ENCODE data around the gene NAMPT.
"Not testable (repeated sequence)": the region's sequence is repeated elsewhere in the genome, so short reads cannot be mapped to it uniquely, and the experiment has no call there.

Gene NAMPT

DNA sequence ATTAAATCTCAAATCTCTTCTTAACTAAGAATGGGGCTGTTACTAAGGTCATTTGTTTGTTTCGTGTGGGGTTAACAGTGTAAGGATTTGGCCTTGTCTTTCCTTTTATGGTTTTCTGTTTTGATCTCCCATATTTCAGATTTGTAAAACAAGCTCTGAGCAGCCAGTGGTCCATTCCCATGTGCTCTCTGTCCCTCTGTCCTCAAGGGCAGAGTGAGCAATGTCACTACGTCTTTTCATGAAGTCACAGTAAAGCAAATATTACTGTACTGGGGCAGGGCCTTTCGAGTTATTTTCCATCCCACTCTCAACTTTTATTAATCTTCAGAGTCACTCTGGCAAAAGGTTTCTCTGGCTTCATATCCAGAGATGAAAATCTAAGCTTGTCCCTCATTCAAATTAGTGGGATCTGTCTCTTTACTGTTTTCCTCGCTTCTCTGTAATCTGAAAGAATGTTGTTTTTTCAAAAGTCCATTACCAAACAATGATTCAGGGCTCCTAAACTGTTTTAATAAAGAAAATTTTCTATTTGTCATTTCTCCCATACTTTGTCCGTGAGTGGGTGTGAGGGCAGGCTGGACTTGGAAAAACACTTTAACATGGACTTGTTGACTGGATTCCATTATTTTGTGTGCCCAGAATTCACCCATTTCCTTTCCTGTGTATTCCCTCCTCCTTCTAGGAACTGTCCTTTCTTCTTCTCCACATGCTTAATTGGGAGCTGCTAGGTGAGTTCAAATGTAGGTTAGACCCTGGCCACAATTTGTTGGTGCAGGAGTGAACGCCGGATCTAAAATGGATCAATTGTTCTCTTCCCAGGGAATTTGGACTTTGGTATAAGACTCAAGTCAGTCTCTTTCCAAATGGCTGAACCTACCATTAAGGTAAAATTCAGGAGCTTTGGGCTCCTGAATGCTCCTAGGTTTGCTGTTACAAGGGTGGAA is 42.1 kb upstream of the NAMPT start:
- H3K4me3 ChIP-seq (ENCODE audit: low read length): no peak overlapping the region
- DNase-seq (ENCODE audit: low read depth): no peak
- TF ChIP-seq, protein P1, sequence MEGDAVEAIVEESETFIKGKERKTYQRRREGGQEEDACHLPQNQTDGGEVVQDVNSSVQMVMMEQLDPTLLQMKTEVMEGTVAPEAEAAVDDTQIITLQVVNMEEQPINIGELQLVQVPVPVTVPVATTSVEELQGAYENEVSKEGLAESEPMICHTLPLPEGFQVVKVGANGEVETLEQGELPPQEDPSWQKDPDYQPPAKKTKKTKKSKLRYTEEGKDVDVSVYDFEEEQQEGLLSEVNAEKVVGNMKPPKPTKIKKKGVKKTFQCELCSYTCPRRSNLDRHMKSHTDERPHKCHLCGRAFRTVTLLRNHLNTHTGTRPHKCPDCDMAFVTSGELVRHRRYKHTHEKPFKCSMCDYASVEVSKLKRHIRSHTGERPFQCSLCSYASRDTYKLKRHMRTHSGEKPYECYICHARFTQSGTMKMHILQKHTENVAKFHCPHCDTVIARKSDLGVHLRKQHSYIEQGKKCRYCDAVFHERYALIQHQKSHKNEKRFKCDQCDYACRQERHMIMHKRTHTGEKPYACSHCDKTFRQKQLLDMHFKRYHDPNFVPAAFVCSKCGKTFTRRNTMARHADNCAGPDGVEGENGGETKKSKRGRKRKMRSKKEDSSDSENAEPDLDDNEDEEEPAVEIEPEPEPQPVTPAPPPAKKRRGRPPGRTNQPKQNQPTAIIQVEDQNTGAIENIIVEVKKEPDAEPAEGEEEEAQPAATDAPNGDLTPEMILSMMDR (conservative IDR thresholded peaks at IDR 0.05; ENCODE audit: low read depth, low read length): no peak

DNA sequence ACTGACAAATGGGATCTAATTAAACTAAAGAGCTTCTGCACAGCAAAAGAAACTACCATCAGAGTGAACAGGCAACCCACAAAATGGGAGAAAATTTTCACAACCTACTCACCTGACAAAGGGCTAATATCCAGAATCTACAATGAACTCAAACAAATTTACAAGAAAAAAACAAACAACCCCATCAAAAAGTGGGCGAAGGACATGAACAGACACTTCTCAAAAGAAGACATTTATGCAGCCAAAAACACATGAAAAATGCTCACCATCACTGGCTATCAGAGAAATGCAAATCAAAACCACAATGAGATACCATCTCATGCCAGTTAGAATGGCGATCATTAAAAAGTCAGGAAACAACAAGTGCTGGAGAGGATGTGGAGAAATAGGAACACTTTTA is 39.7 kb upstream of the NAMPT start:
- not testable (repeated sequence) for H3K4me3 ChIP-seq (ENCODE audit: low read length); DNase-seq (ENCODE audit: low read depth)

- DNase-seq (ENCODE audit: low read depth); H3K4me3 ChIP-seq (ENCODE audit: low read length): not testable (repeated sequence)
Measured at GRCh38 chr7:106320254-106320770, 35.5 kb upstream of the NAMPT start.

DNA sequence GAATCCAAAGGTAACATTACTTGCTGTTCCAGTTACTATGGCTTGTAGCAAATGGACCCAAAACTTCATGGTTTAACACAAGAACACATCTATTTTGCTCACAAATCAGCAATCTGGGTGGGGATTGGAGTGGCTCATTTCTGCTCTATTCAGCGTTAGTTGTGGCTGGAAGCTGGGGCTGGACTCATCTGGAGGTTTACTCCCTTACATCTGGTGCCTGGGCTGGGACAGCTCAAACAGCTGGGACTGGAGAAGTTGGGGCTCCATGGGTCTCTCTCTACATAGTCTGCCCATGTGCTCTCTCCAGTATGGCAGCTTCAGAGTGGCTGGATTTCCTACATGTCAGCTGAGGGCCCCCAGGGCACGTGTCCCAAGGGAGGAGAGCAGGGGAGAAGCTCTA is 33.7 kb upstream of the NAMPT start:
- TF ChIP-seq, protein P1 (conservative IDR thresholded peaks at IDR 0.05; ENCODE audit: low read depth, low read length): no peak
- DNase-seq (ENCODE audit: low read depth): no peak
- no peak overlapping the region for H3K4me3 ChIP-seq (ENCODE audit: low read length)

- TF ChIP-seq, protein P1 (conservative IDR thresholded peaks at IDR 0.05; ENCODE audit: low read depth, low read length): no peak
- H3K4me3 ChIP-seq (ENCODE audit: low read length): no peak overlapping the region
- no peak for DNase-seq (ENCODE audit: low read depth)
Measured at GRCh38 chr7:106317971-106318370, 33.2 kb upstream of the NAMPT start.

GRCh38 chr7:106316947-106317346 is 32.2 kb upstream of the NAMPT start:
- no peak overlapping the region for H3K4me3 ChIP-seq (ENCODE audit: low read length)
- no peak for DNase-seq (ENCODE audit: low read depth)

GRCh38 chr7:106314875-106315274 is 30.1 kb upstream of the NAMPT start:
- no peak for DNase-seq (ENCODE audit: low read depth)
- H3K4me3 ChIP-seq (ENCODE audit: low read length): no peak overlapping the region
- TF ChIP-seq, protein P1 (conservative IDR thresholded peaks at IDR 0.05; ENCODE audit: low read depth, low read length): no peak

More at GRCh38 chr7:106316947-106317346, 32.2 kb upstream of the NAMPT start:
- TF ChIP-seq, protein P1 (conservative IDR thresholded peaks at IDR 0.05; ENCODE audit: low read depth, low read length): no peak

- no peak for DNase-seq (ENCODE audit: low read depth)
- no peak overlapping the region for H3K4me3 ChIP-seq (ENCODE audit: low read length)
- TF ChIP-seq, protein P1 (conservative IDR thresholded peaks at IDR 0.05; ENCODE audit: low read depth, low read length): no peak
Measured at GRCh38 chr7:106313966-106314365, 29.2 kb upstream of the NAMPT start.
